Activated T-helper 9 cell treated with anti-CD3 and anti-CD28 coated beads, Interleukin-2, amount 50 U/mL, for 16 hours (primary cell): ENCODE data around the gene GLIS1.

Source experiments
- DNase-seq: peaks from one replicate; pipeline ENCODE4 v3.0.0-alpha.2; 2020; ENCODE audit warnings: low read depth

The GLIS1 gene

DNA sequence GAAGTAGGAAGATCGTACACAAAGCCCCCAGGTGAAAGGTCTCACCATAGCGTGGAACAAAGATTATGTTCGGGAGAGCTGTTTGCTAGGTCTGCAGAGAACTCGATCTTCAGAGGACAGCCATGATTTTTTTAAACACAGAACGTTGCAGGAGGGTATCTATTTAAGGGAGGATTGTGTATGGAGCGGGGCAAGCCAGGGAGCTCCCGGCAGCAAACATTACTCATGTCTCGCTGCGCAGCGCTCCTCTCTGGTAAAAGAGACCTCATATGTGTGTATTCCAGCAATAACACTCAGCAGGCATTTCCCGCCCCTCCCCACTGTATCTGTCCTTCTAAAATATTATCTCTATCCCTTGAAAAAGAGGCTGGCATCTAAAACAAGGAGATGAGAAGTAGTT lies 2.7 kb downstream of the GLIS1 start:
- no peak for DNase-seq

DNA sequence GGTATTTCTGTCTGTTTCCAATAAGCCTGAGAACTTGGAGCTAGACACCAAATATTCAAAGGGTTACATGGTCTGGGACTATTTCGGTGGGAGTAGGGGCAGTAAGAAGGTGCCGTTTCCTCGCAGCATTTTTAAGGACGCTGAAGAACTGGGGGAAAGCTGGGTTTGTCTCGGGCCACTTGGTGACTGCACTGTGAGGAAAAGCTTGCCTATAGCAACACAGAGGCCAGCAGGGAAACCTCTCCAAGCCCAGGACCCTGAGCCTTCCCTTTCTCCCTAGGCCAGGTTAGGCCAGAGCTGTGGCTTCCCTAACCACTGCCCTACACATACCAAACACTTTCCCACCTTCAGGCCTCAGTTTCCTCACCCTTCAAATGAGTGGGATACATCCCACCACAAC lies 3.3 kb downstream of the GLIS1 start:
- no peak for DNase-seq

DNA sequence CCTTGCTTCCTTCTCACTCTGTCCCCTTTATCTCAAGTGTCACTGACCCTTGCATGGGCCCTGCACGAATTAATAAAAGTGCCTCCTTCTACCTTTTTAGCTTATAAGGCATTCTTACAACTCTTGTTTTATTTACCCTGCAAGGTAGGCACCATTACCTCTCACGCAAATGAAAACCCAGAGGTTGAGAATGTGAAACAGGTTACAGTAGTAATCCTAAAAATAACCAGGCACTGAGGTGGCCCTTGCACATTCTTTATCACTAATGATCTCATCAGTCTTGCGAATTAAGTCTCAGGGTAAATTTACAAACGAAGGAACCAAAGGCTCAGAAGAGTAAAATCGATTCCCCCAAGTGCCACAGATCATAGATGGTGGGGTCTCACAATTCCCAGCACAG lies 3.7 kb downstream of the GLIS1 start:
- DNase-seq = no peak

DNA sequence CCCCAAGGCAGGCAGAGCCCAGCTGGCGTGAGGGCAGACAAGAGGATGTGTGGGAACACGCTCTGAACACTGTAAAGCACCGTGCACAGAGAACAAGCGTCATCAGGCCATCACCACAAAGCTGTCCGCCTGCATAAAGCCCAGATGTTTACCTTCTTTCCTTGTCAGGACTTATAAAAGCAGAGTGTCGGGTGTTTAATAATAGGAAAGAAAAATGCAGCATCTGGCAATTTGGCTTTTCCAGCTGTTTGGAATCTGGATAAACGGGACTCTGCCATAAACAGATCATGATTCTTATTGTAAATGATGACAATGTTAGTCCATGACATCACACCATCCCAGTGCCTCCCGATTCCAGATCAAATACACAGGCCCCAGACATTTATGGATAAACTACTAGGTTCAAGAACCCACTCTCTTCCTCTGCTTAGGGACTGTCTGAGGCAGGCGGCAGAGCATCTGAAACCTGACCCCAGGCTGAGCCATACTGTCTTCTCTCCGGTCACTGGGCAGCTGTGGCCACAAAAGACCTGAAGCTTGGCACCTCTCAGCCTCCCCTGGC lies 4.2 kb downstream of the GLIS1 start:
- DNase-seq = no peak

DNA sequence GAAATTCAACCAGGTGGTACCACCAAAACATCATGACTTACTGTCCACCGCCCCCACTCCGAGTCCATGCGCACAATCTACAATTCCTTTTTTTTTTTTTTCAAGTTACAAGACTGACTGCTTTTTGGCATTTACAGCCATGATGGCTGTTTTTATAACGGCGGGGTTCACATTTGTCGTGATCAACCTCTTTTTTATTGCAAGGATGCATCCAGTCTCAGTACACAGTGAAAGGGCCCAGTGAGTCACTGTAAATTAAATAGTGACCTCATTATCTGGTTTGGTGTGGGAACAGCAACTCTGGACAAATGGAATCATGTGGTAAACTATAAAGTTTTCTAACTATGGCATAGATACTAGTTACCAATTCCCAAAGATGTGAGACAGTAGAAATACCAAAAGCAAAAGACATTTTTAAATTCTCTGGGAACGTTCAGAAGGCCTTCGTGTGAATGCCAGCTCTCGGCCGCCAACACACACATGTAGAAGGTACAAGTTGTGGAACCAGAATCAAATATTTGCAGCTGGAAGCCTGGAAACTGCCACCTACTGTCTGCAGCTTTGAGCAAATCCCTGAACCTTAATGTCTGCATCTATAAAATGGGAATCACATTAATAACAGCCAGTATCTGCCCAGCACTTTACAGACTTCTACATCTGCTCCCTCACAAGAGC lies 4.9 kb downstream of the GLIS1 start:
- no peak for DNase-seq

DNA sequence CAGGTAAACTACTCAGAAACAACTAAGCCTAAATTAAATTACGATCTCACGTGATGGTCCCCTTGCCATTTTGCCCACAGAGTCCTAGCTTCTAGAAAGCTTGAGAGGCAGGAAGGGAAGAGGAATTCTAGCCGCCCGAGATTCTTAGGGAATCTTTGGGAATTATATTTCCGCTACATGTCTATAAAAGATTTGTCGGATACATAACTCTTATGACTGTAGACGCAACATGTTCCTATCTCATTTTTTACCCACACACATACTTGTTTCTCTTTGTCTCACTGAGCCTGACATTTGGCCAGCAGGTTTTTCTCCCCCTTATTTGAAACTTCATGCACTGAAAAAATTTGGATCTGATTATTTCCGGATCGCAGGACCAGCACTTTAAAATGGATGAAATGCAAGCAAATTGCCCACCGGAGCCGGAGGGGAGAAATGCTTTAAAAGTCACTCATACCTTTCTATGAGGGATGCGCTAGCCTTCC lies 5.5 kb downstream of the GLIS1 start:
- no peak for DNase-seq

DNA sequence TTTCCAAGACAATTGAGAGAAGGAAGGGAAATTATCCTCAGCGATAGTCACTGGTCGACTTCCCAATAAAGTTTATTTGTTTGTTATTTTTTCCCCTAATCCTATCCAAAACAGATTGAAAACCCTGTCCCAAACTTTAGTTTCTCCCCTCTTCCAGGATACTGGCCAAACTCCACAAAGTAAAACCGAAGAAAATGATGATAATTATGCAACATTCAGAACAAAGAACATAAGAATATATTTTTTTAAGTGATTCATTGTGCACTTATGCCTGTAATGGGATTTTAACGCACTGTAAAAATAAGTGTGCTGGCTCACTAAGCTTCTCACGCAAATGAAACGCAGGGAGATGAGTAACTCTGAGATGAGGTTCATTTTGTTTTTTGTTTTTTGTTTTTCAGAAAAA lies 6.0 kb downstream of the GLIS1 start:
- DNase-seq = no peak

DNA sequence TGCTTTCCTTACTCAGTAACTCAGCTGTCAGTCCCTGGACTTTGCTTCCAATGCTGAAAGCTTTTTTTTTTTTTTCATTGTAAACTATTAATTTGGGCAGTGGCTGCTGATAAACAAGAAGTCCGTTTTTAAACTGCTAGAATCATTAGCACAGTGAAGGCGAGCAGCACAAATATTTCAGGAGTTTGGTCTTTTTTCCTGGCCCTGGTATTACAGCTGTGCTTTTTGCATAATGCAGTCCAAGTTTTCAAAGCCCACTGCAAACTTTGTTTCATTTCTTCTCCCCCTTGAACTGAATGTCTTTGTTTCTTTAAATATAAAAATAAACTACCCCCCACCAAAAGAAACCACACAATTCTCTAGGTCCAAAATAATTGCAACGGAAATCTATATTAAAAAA lies 6.6 kb downstream of the GLIS1 start:
- DNase-seq = no peak

DNA sequence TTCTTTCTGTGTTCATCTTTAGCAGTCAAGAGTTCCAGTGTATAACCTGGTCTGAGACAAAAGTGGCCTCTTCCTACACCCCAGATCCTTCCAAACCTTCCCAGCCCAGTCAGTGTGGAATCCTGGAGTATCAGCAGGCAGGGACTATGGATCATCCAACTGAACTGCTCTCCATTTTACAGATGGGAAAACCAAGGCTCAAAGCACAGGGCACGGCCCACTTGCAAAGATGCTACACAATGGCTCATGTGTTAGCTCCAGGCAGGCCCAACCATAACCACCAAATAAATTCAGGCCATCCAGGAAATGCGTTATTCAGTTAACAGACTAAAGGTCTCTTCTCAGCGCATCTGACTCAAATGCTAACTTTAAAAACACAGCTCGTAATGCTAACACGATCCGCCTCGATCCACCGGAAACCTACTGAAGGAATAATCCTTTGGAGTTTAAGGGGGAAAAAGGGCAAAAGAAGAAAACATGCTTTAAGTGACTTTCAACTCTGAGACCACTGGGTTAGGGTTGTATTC lies 7.1 kb downstream of the GLIS1 start:
- DNase-seq = no peak

DNA sequence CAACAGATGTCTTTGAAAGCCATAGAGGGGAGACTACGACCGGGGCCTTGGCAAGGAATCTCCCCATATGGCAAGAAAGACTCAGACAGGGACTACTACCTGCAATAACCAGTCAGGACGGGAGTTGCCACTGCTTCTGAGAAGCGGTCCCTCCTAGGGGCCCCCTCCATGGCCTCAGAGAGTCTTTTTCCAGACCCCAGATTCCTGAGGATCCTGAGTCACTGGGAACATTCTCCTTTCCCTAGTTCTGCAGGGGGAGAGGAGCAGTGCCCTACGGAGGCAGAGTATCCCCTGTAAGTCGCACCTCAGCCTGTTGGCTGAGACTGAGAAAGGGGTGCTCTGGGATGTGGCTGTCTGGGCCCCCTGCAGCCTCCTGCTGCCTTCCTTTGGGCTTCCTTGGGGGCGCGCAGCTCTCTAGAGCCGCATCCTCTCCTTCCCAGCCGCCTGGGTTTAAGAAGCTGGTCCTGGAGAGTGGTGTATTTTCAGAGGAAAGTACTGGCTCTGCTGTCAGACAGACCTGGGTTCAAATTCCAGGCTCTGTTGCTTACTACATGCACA lies 7.8 kb downstream of the GLIS1 start:
- DNase-seq = no peak

DNA sequence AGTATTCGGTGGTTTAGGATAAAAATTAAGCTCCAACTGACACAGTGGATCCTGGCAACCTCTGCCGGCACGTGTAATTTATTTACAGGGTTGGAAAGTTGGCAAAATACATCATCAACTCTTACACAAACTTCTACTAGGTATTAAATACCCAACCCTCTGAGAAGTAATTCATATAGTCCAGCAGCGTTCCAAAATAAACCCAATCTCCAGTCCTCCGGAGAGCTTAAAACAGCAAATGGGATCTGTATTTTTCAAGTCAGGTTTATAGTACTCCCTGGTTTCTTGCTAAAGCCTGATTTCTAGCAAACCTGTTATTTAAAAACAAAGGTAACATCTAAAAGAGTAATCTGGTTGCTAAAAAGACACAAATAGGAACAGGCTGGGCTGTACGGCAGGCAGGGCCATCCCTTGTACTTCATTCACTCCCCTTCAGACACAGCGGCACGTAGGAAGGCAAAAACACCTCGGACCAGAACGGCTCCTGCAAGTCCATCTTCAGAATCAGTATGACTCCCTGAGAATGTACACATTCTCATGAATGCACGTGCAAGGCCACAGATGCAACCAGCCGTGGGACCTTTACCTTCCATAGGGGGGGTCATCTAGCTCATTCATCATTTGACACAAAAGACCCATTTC lies 8.6 kb downstream of the GLIS1 start:
- DNase-seq = no peak

DNA sequence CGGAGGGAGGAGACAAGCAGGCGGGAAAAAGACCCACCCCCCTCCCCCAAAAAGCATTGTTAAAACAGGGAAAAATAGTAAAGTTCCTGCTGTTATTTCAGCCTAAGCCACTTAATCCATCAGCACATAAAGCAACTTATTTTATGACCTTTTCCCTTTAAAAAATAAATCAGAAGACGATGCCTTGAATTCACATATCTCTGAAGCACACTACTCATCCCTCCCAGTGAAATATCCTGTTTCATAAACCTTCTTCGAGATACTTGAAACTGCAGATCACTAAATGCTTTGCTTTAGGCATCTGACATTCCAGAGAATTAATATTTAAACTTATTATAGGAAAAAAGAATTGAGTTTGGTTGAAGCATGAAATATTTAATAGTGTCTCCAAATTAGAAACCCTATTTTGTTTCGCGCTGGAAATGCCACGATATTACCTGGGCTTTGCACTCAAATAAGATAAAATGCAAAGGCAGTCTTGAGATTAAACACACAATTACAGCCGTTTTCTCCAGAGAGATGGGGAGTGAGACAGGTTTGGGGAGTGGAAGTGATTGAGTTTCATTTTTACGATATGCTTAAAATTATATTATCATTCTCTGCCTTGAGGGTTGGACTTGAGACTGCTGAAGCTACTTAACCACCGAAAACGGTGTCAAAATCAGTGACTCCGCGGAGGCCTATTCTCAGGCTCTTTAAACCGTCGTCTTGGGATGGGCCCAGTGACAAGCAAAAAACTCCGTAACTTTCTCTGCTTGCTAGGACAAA lies 9.3 kb downstream of the GLIS1 start:
- DNase-seq = no peak

DNA sequence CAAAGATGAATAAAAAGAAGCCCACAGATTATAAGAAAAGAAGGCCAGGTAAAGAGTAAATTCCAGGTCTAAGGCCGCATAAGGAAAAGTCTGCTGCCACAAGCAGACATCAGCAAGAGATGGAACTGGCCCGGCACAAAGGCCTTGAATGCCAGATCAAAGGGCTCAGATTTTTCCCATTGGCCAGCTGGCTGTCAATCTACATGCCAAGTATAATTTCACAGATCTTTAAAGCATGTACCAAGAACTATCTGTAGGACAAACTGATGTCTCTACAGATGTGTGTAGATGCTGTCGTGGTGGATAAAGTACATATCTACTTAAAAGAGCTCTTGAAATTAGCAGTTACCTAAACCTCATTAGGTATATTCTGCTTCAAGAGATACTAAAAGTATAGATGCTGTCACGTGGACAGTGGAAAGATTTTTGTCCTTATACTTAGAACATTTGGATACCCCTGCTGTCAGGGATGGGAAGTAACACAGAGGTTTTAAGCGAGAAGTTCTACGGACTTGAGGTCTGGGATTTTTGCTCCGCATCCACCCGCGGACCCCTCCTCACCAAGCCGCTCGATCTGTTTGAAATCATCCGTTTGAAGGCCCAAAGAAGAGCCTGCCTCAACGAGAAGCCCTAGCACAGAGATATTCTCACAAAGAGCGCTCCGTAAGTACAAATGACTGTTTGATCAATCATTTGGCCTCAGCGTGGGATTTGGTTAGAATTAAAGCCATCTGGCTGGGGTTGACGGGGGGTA lies 10.1 kb downstream of the GLIS1 start:
- no peak for DNase-seq

DNA sequence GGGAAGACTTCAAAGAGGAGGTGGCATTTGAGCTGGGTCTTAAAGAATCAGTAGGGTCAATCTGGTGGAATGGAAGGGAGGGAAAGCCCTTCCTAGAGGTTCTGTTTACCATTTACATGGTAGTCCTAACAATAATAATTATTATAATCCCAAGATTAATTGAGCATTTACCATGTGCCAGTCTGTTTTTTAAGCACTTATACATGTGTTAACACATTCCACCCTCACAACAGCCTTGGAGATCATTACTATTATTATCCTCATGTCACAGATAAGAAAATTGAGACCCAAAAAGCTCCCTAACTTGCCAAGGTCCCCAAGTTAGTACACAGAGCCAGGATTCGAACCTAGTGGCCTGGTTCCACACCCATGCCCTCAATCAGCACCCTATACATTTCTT lies 10.8 kb downstream of the GLIS1 start:
- DNase-seq = no peak

DNA sequence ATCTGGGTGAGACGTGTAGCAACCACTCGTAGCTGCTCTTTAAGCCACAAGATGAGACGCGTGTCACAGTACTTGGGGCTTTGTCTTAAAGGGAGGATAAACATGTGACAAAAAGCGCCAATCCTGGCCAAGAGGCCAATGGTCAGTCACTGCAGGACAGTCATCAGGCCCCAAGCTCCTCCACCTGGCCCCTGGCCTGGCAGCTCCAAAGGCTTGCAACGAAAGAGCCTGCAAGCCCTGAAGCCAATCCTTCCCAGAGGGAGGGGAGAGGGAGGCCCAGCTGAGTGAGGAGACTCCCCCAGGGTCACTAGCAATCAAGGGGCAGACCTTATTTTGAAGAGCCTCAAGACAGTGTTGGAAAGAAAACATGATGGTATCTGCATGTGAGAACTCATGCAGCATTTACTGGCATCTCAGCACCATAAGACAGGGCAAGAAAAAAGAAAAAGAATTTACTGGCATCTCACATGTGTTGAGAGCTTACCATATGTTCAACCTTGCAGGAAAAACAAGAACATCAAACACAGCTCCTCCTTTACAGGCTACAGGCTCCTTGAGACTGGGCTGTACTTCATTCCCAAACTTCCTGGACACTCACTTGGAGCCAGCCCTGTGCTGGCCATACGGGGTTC lies 11.4 kb downstream of the GLIS1 start:
- no peak for DNase-seq

DNA sequence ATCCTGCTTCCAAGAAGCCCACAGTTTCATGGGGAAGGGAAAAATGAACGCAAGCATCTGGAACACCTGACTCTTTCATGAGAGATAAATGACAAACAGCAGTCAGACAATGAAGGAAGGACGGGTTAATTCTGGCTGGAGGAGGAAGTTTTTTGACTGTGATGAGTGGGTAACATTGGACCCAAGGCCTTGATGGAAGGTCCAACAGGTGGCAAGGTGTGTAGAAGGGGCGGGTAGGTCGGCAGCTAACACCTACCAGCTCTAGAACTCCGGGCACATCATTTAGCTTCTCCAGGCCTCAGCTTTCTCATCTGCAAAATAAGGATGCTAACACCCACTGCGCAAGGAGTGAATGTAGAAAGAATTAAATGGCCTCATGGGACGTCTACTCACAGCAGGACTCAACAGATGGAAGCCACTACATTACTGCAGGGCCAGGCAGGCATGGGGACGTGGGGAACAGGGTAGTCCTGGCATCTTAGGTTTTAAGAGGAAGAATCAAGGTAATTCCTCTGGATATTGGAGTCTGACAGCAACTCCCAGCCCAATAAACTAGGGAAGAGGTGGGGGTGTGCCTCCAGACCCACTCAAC lies 12.9 kb downstream of the GLIS1 start:
- DNase-seq = no peak

DNA sequence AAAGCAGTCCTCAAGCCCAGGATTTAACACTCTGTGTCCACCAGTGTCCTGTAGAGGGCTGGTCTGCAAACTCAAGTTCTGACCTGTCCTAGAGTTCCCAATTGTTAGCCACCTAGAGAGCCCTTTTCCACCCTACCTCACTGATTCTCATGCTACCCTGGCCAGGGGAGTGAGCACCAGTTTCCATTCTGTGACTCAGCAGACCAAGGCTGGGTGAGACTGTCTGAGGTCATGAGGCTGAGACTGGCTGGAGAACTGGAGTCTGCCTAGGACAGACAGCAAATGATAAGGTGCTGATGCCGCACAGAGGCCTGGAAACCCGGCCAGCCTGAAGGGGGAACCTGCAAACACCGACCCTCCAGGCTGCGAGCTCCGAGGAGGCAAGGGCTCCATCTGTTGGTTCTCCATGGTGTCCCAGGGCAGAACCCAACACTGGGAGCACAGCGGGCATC lies 13.7 kb downstream of the GLIS1 start:
- no peak for DNase-seq

DNA sequence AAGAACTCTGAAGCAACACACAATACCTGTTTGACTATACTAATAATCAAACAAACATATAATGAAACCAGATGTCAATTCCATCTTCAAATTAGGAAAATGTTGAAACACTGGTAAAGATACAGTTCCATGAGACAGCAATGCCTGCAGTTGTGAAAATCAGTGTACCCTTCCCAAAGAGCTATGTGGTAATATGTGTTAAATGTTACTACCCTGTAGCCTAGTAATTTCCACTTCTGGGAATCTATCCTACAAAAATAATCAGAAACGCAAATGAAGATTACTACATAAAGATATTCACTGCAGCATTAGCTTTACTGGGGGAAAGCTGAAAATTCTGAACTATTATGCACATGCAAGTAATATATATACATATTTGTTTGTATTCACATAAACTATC lies 16.9 kb downstream of the GLIS1 start:
- no peak for DNase-seq

DNA sequence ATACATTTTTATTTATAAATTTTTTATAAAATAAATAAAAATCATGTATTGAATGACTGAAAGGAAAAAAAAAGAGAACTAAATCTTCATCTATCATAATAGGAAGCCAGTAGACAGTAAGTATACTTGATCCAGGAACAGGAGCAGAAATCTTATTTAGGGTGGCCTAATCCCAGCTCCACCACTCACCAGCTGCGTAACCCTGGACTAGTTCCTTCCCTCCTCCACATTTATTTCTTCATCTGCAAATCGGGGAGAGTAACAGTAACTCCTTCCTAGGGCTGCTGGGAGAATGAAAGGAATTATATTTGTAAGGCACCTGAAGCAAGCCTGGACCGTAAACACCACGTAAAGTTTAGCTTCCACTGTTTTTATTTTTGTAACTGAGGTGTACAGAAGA lies 17.9 kb downstream of the GLIS1 start:
- DNase-seq = no peak

DNA sequence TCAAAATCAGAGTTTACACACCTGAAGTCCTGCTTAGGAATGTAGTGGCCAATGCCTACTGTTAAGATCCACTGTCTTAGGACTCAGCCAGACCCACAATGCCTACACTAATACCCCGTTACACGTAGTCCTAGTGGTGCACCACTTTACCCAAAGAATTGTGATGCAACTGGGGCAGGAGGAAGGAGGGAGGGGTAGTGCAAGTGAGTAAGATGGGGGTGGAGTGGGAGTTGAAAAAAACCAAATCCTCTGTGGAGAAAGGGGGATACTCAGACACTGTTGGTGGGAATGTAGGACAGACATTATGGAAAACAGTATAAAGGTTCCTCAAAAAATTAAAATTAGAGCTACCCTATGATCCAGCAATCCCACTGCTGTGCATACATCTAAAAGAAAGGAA lies 19.5 kb downstream of the GLIS1 start:
- DNase-seq = no peak

DNA sequence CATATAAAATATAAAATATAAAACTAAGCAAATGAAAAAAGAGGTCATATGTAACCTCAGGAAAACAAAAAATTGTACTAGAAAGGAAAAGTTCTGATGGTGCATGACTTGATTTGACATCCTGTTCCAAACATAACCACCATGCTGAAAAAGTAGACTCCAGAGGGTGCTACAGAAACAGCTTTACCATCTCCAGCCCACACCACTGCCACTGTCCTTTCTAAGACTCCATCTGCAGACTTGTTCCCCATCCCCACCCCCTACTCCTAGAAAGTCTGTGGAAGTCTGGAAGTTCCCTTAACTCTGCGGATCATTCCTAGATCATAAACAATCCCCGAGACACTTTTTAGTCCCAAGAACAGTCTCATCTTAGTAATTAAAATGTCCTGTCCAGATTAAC lies 20.5 kb downstream of the GLIS1 start:
- DNase-seq = no peak
